HG02642 (cell line): ENCODE results near the gene UBE2S.

Source experiments
- ATAC-seq: cut with Tn5 transposase; IDR thresholded peaks from one replicate; pipeline ENCODE4 v1.9.1; 2021; ENCODE audit warnings: mild to moderate bottlenecking; ENCODE audit not compliant: unreplicated experiment, poor library complexity

UBE2S gene

DNA sequence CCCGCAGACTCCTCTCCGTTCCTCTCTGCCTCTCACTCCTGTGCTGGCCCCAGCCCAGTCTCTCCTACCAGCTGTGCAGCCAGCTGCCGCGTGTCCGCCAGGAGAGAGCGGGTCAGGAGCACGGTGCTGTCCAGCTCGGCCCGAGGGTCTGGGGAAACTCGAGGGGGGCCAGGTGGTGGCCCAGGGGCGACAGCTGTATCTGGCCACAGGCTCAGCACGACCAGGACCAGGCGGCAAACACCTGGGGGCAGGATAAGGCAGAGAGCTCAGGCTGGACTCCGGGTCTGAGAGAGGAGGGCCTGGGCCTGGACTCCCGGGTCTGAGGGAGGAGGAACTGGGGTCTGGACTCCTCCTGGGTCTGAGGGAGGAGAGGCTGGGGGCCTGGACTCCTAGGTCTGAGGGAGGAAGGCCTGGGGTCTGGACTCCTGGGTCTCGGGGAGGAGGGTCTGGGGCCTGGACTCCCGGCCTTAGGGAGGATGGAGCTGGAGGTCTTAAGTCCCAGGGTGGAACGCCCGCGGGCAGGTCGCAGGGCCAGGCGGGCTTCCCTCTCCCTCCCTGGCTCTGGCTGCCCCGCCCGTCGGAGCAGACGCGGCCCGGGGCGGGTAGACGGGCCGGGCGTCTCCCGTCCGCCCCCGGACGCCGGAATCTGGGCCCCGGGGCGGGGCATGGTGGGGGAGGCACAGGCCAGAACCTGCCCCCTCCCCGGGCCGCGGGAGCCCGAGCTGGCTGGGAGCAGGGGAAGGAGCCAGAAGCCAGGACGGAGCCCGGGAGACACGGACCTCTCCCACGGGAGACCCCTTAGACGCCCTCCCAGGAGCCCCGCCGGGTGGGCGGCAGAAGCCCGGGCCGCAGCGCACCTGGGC lies 38.7 kb downstream of the UBE2S start:
- ATAC-seq, result no peak

GRCh38 chr19:55368106-55368505 lies 39.5 kb downstream of the UBE2S start:
- ATAC-seq, result no peak

DNA sequence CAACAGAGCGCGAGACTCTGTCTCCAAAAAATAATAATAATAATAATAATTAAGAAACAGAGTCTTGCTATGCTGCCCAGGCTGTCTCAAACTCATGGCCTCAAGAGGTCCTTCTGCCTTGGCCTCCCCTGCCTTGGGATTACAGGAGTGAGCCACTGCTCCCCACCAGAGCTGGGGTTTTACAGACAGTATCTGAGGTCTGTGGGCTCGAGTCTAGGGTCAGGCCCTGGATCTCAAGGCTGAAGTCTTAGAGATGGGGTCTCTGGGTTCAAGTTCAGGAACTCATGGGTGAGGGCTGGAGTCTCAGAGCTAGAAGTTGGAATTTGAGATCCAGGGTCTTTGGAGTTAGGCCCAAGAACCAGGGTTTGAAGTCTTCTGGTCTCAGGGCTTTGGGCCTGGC lies 40.8 kb downstream of the UBE2S start:
- no peak for ATAC-seq

- ATAC-seq, result no peak
These were observed 41.6 kb downstream of the UBE2S start for GRCh38 chr19:55365964-55366363.

DNA sequence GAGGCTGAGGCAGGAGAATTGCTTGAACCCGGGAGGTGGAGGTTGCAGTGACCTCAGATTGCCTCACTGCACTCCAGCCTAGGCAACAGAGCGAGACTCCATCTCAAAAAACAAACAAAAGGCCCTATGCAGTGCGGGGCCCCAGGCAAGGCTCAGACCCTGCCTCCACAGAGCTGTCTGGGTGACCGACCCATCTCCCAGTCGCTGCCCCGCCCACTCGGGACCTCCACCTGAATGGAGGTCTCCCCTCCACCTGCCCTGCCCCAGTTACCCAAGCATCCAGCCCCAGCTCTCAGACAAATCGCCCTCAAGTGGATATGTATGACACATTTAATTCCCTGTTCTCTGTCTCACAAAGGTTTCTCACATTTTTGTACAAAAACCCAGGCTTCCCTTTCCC lies 42.3 kb downstream of the UBE2S start:
- no peak for ATAC-seq

DNA sequence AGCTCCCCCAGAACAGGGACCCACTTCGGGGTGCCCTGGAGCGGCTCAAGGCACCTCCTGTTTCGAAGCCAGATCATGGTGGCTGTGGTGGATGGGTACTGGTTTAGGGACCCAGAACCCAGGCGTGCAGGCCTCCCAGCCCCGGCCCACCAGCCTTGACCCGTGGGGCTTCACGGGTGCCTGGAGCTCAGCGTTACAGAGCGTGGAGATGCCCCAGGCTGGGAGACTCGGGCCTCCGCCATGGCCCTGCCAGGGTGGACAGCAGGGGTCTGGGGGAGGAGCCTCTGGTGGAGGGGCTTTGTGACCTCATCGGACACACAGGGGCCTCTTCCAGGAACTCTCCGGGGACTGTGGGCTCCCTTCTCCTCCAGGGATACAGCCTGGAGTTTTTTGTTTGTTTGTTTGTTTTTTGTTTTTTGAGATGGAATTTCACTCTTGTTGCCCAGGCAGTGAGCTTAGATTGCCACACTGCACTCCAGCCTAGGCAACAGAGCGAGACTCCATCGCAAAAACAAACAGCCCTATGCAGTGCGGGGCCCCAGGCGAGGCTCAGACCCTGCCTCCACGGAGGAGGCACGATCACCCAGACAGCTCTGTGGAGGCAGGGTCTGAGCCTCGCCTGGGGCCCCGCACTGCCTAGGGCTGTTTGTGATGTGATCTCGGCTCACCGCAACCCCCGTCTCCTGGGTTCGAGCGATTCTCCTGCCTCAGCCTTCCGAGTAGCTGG lies 44.4 kb downstream of the UBE2S start, which contains the start of gene GARIN5B:
TSS of gene GARIN5B (minus strand) at position 271 of the 727 bp plus-strand sequence. CDS start at position 77, 194 bp downstream.
- ATAC-seq, result no peak

DNA sequence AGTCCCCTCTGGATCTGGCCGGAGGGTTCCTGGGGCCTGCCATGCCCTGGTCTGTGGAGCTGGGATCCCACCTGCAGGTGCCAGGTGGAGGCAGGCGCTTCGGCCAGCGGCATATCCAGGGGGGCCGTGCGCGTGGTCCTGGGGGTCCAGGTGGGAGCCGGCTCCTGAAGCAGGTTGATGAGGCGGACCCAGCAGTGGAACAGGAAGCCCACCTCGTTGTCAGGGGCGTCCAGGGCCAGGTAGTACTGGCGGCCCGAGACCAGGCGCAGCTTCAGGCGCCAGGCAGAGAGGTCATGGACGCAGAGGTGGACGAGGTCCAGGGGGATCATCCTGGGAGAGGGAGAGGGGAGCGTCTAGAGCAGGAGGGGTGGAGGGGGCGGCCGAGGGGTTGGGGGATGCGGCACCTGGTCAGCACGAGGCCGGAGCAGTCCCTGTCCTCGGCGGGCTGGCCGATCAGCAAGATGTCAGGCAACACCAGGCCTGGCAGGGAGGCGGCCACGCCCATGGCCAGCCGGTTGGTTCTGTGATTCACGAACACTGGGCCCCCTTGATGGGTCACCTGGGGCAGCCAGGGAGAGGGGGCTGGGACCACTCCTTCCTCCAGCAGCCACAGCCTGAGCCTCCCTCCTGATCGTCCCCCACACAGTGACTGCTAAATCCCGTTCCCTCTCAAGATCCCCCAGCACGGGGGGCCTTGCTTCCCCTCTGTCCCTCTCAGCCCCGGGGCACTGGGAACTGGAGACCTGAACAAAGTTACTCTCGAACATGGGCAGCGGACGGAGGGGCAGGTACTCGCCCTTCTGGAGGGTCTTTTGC lies 45.2 kb downstream of the UBE2S start:
- ATAC-seq, result no peak

DNA sequence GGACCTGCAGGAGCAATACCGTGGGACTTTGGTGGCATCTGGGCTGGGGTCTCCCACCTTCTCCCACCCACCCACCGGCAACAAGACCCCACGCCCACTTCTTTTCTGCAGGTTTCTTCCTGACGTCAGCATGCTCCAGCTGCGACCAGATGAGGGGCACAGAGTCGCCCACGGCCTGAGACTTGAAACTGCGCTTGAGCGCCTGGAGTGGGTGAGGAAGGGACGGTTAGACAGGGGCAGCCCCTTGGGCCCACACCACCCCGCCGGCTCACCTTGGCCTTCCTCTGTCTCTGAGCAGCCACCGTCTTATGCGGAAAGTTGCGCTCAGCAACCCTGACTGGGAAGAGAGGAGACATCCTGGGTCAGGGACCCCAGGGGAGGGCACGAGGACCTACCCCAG lies 46.7 kb downstream of the UBE2S start:
- ATAC-seq, result no peak

- ATAC-seq, result no peak
These were observed 48.4 kb downstream of the UBE2S start for GRCh38 chr19:55358943-55359908.

DNA sequence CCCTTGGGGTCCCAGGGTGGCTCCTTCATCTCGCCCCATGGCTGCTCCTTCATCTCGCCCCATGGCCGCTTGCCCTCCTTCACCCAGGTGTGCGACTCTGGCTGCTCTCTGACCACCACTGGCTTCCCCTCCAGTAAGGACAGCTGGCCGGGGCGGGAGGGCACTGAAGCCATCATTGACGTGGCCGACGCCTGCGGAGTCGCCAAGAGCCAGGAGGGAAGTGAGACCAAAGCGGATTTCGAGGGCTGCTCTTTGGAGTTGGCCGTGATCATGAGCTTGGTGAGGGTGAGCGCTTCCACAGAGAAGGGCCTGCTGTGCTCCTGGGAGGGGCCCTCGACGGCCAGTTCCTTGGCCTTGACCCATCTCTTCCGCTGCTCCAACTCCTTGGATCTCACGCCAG lies 49.1 kb downstream of the UBE2S start:
- no peak for ATAC-seq

- no peak for ATAC-seq
These were observed 52.3 kb downstream of the UBE2S start for GRCh38 chr19:55355213-55355821.

DNA sequence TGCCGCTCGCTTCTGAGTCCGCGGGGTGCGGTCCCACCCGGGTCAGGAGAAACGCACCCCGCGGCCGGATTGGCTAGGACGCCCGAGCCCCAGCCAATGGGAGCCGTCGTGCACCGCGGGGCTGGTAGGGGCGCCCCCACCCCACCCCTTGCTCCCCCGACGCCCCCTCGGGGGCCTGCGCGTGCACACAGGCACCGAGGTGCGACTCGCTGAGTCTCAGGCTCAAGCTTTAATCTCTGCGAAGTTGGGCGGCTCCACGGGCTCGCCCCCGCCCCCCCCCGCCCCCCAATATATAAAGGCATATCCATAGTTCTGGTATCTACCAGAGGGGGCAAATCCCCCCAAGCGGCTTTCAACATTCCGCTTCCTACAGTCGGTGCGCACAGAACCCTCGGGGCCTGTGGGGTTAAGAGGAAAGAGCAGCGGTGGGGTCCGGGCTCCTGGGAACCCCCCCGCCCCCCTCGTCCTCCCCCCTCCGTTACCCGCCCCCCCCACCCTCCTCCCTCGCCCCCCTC lies 52.8 kb downstream of the UBE2S start, which contains the start of gene COX6B2:
TSS of gene COX6B2 (minus strand) at position 22 of the 515 bp plus-strand sequence. CDS start 198 bp downstream, outside the sequence.
- ATAC-seq, result no peak

DNA sequence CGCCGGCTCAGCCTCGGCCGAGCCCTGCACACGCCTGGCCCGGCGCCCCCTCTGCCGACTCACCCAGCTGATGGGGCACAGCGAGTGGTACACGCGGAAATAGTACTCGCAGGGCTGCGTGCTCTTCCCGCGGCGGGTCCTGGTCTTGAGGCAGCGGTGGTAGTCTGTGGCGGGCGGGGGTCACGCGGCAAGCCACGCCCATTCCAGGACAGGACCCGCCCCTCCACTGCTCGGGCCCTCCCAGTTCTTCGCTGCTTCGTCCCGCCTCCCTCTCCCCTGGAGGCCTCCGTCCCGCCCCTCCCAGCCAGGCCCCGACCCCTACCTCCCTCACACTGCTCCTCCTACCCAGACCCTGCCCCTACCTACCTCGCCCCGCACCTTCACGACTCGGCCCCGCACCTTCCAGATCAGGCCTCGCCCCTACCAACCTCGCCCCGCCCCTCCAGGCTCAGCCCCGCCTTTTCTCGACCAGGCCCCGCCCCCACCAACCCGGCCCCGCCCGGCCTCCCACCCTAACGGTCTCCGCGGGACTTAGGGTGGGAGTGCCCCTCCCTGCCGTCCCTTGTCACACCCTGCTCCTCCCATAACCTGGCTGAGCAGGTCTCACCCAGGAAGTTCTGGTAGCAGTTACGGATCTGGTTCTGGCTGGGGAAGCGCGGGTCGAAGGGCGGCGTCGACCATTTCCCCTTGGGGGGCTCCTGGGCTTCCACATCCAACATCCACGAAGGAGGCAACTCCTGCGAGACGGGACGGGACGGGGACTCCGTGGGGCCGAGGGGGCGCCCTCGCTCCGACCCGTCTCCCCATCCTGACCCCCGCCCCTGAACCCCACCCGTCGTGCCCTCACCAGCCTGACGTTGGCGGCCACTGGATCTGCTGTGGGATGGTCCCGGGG lies 53.5 kb downstream of the UBE2S start:
- ATAC-seq, result peak; percentile 63

GRCh38 chr19:55353356-55353802 lies 54.2 kb downstream of the UBE2S start:
- no peak for ATAC-seq

GRCh38 chr19:55352549-55353145 lies 54.9 kb downstream of the UBE2S start:
- ATAC-seq, result no peak

- no peak for ATAC-seq
These were observed 55.5 kb downstream of the UBE2S start for GRCh38 chr19:55352040-55352439.

GRCh38 chr19:55350620-55351315 lies 56.8 kb downstream of the UBE2S start:
- ATAC-seq, result no peak
